GM13977 (cell line): ENCODE measurements around the gene GRPR.

Source experiments
- DNase-seq: peaks from one replicate; pipeline ENCODE4 v3.0.0; 2012; ENCODE audit warnings: low spot score
- CTCF ChIP-seq: IDR thresholded peaks from 2 replicates; pipeline ENCODE4 v1.5.1; 2012; ENCODE audit warnings: mild to moderate bottlenecking, control low read depth; ENCODE audit not compliant: insufficient read depth; ENCODE audit errors: extremely low read depth, missing control alignments
- in situ Hi-C: fragments of 300-500 bp; cut with MboI; formaldehyde crosslinking; loops from one replicate; pipeline ENCODE4 v1.12.0; 2022; ENCODE audit warnings: low sequenced_read_pairs, low pct_unique_long_range_greater_than_20kb, mixed read lengths, inconsistent platforms; ENCODE audit not compliant: unreplicated experiment

Gene GRPR

GRCh38 chrX:16186380-16187007 is 63.1 kb downstream of the GRPR start:
- DNase-seq, result no peak
- in situ Hi-C loops, result no loop called here
- no peak for TF ChIP-seq CTCF

- in situ Hi-C loops, result no loop called here
These were observed 63.8 kb downstream of the GRPR start for GRCh38 chrX:16187024-16187760.

GRCh38 chrX:16188687-16189086 is 65.3 kb downstream of the GRPR start:
- no peak for TF ChIP-seq CTCF
- DNase-seq, result no peak
- in situ Hi-C loops, result no loop called here

More at GRCh38 chrX:16187024-16187760, 63.8 kb downstream of the GRPR start:
- no peak for TF ChIP-seq CTCF
- DNase-seq, result no peak

- in situ Hi-C loops, result no loop called here
- no peak for DNase-seq
These were observed 68.2 kb downstream of the GRPR start for GRCh38 chrX:16191605-16192004.

GRCh38 chrX:16196829-16197228 is 73.5 kb downstream of the GRPR start:
- no peak for TF ChIP-seq CTCF
- no peak for DNase-seq
- in situ Hi-C loops, result no loop called here

More at GRCh38 chrX:16191605-16192004, 68.2 kb downstream of the GRPR start:
- TF ChIP-seq CTCF, result no peak

GRCh38 chrX:16199343-16199742 is 76.0 kb downstream of the GRPR start:
- no peak for TF ChIP-seq CTCF
- DNase-seq, result no peak

More at GRCh38 chrX:16199343-16199742, 76.0 kb downstream of the GRPR start:
- in situ Hi-C loops, result no loop called here
